ENCODE results near the gene BANF2.

The BANF2 gene

GRCh38 chr20:17750722-17751045 is 50.9 kb downstream of the BANF2 start:
- no peak overlapping the region for H3K9ac ChIP-seq (ENCODE audit: insufficient read length, low read depth)

DNA sequence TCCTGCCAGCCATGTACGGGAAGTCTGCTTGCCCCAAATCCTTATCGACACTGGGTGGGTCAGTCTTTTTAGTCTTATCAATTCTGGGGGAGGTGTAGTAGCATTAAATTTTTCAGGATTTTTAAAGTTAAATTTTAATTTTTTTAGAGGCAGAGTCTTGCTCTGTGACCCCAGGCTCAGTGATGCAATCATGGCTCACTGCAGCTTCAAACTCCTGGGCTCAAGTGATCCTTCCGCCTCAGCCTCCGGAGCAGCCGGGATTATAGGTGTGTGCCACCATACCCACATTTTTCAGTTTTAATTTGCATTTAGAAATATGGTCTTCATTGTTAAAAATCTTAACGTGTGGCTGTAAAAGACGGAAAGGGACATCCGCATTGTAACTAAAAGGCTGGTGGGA is 51.9 kb downstream of the BANF2 start:
- Histone ChIP-seq H3K9me3 (ENCODE audit: insufficient read depth, low read length) (peaks cover 10% of the 10 kb centered on the region; the same call in 1 of the 2 replicates), H3K4me1 (ENCODE audit: insufficient read depth, insufficient read length) (peaks cover 3% of the 10 kb centered on the region), H3K36me3 (ENCODE audit: insufficient read depth, insufficient read length, low read length) (no peaks in the 10 kb centered on the region), H3K9ac (ENCODE audit: insufficient read length, low read depth) (no peak overlapping the region), H3K27me3 (ENCODE audit: insufficient read depth, insufficient read length) (no peaks in the 10 kb centered on the region), H3K4me3 (ENCODE audit: insufficient read length, low read depth) (no peak overlapping the region)
- DNase-seq (ENCODE audit: low read depth, low spot score), result no peak
- no peak for TF ChIP-seq ZNF274 (IDR thresholded peaks at IDR 0.05; ENCODE audit: low read depth, low read length)
- no peak for TF ChIP-seq YY1 (IDR thresholded peaks at IDR 0.05; ENCODE audit: insufficient read depth, insufficient read length)
- TF ChIP-seq SUZ12 (IDR thresholded peaks at IDR 0.05; ENCODE audit: extremely low read depth, insufficient read depth, insufficient read length), result no peak

More at GRCh38 chr20:17750722-17751045, 50.9 kb downstream of the BANF2 start:
- no peak for DNase-seq (ENCODE audit: low read depth, low spot score)
- Histone ChIP-seq H3K4me1 (ENCODE audit: insufficient read depth, insufficient read length) (peaks cover 3% of the 10 kb centered on the region), H3K27me3 (ENCODE audit: insufficient read depth, insufficient read length) (no peaks in the 10 kb centered on the region), H3K9me3 (ENCODE audit: insufficient read depth, low read length) (peaks cover 10% of the 10 kb centered on the region; the same call in 1 of the 2 replicates), H3K36me3 (ENCODE audit: insufficient read depth, insufficient read length, low read length) (no peaks in the 10 kb centered on the region), H3K4me3 (ENCODE audit: insufficient read length, low read depth) (no peak overlapping the region)
- no peak for TF ChIP-seq YY1 (IDR thresholded peaks at IDR 0.05; ENCODE audit: insufficient read depth, insufficient read length)
- no peak for TF ChIP-seq ZNF274 (IDR thresholded peaks at IDR 0.05; ENCODE audit: low read depth, low read length)
- TF ChIP-seq SUZ12 (IDR thresholded peaks at IDR 0.05; ENCODE audit: extremely low read depth, insufficient read depth, insufficient read length), result no peak

- Histone ChIP-seq H3K9ac (ENCODE audit: insufficient read length, low read depth) (no peak overlapping the region), H3K36me3 (ENCODE audit: insufficient read depth, insufficient read length, low read length) (no peaks in the 10 kb centered on the region), H3K4me1 (ENCODE audit: insufficient read depth, insufficient read length) (peaks cover 3% of the 10 kb centered on the region), H3K27me3 (ENCODE audit: insufficient read depth, insufficient read length) (no peaks in the 10 kb centered on the region), H3K9me3 (ENCODE audit: insufficient read depth, low read length) (peaks cover 10% of the 10 kb centered on the region; the same call in 1 of the 2 replicates), H3K4me3 (ENCODE audit: insufficient read length, low read depth) (no peak overlapping the region)
- TF ChIP-seq SUZ12 (IDR thresholded peaks at IDR 0.05; ENCODE audit: extremely low read depth, insufficient read depth, insufficient read length) (no peak), YY1 (IDR thresholded peaks at IDR 0.05; ENCODE audit: insufficient read depth, insufficient read length) (no peak), ZNF274 (IDR thresholded peaks at IDR 0.05; ENCODE audit: low read depth, low read length) (no peak)
- DNase-seq (ENCODE audit: low read depth, low spot score), result peak; percentile 52
These were observed 52.7 kb downstream of the BANF2 start for GRCh38 chr20:17752459-17752858.

DNA sequence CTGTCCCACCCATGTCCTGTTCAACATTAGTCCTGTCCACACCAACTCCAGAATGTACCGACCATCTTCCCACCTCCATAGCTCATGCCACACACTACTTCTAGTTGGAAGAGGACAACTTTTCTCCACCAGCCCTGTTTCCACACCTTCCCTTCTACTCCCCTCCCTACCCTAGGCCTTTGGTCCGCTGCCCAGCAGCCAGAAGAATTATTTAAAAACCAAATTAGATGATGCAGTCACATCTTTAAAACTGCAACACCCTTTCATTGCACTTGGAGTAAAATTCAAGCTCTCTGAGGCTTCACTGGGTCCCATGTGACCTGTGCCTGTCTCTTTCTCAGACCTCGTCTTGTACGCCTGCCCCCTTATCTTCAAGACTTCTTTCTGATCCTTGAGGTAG is 53.8 kb downstream of the BANF2 start:
- no peak for DNase-seq (ENCODE audit: low read depth, low spot score)
- Histone ChIP-seq H3K27me3 (ENCODE audit: insufficient read depth, insufficient read length) (no peaks in the 10 kb centered on the region), H3K9ac (ENCODE audit: insufficient read length, low read depth) (no peak overlapping the region), H3K36me3 (ENCODE audit: insufficient read depth, insufficient read length, low read length) (no peaks in the 10 kb centered on the region), H3K4me1 (ENCODE audit: insufficient read depth, insufficient read length) (peaks cover 3% of the 10 kb centered on the region), H3K9me3 (ENCODE audit: insufficient read depth, low read length) (peaks cover 19% of the 10 kb centered on the region; the same call in 1 of the 2 replicates), H3K4me3 (ENCODE audit: insufficient read length, low read depth) (no peak overlapping the region)
- TF ChIP-seq ZNF274 (IDR thresholded peaks at IDR 0.05; ENCODE audit: low read depth, low read length) (no peak), SUZ12 (IDR thresholded peaks at IDR 0.05; ENCODE audit: extremely low read depth, insufficient read depth, insufficient read length) (no peak), YY1 (IDR thresholded peaks at IDR 0.05; ENCODE audit: insufficient read depth, insufficient read length) (no peak)

- peaks cover 22% of the 10 kb centered on the region; the same call in 1 of the 2 replicates for H3K9me3 ChIP-seq (ENCODE audit: insufficient read depth, low read length)
- H3K4me1 ChIP-seq (ENCODE audit: insufficient read depth, insufficient read length), result peaks cover 3% of the 10 kb centered on the region
- H3K4me3 ChIP-seq (ENCODE audit: insufficient read length, low read depth), result no peak overlapping the region
- TF ChIP-seq SUZ12 (IDR thresholded peaks at IDR 0.05; ENCODE audit: extremely low read depth, insufficient read depth, insufficient read length) (no peak), ZNF274 (IDR thresholded peaks at IDR 0.05; ENCODE audit: low read depth, low read length) (no peak), YY1 (IDR thresholded peaks at IDR 0.05; ENCODE audit: insufficient read depth, insufficient read length) (no peak)
- DNase-seq (ENCODE audit: low read depth, low spot score), result no peak
- H3K36me3 ChIP-seq (ENCODE audit: insufficient read depth, insufficient read length, low read length), result no peaks in the 10 kb centered on the region
- H3K27me3 ChIP-seq (ENCODE audit: insufficient read depth, insufficient read length), result no peaks in the 10 kb centered on the region
- no peak overlapping the region for H3K9ac ChIP-seq (ENCODE audit: insufficient read length, low read depth)
These were observed 56.8 kb downstream of the BANF2 start for GRCh38 chr20:17756529-17756928.

DNA sequence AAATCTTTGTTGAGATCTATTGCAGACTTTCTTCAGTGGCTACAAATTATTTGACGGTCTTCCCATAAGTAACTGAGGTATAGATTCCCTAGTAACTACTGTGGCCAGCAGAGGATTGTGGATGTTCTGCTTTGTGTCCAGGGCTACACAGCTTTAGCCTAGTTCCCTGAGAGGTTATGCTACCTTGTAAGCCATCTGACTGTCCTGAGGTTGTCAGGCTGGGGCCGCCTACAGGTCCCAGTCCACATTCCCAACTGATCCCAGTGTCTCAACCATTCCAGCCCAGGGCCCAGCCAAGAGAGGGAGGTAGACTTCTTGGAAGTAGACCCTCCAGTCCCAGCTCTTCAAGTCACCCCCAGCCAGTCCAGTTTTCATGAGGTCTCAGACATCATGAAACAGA is 57.7 kb downstream of the BANF2 start:
- Histone ChIP-seq H3K4me1 (ENCODE audit: insufficient read depth, insufficient read length) (peaks cover 4% of the 10 kb centered on the region), H3K36me3 (ENCODE audit: insufficient read depth, insufficient read length, low read length) (no peaks in the 10 kb centered on the region)
- TF ChIP-seq SUZ12 (IDR thresholded peaks at IDR 0.05; ENCODE audit: extremely low read depth, insufficient read depth, insufficient read length) (no peak), YY1 (IDR thresholded peaks at IDR 0.05; ENCODE audit: insufficient read depth, insufficient read length) (no peak), ZNF274 (IDR thresholded peaks at IDR 0.05; ENCODE audit: low read depth, low read length) (no peak)

GRCh38 chr20:17758010-17758409 is 58.2 kb downstream of the BANF2 start:
- TF ChIP-seq SUZ12 (IDR thresholded peaks at IDR 0.05; ENCODE audit: extremely low read depth, insufficient read depth, insufficient read length) (no peak), ZNF274 (IDR thresholded peaks at IDR 0.05; ENCODE audit: low read depth, low read length) (no peak), YY1 (IDR thresholded peaks at IDR 0.05; ENCODE audit: insufficient read depth, insufficient read length) (no peak)
- no peak for DNase-seq (ENCODE audit: low read depth, low spot score)
- Histone ChIP-seq H3K9ac (ENCODE audit: insufficient read length, low read depth) (no peak overlapping the region), H3K4me3 (ENCODE audit: insufficient read length, low read depth) (no peak overlapping the region), H3K4me1 (ENCODE audit: insufficient read depth, insufficient read length) (peaks cover 4% of the 10 kb centered on the region), H3K27me3 (ENCODE audit: insufficient read depth, insufficient read length) (no peaks in the 10 kb centered on the region), H3K9me3 (ENCODE audit: insufficient read depth, low read length) (peaks cover 22% of the 10 kb centered on the region; the same call in 1 of the 2 replicates), H3K36me3 (ENCODE audit: insufficient read depth, insufficient read length, low read length) (no peaks in the 10 kb centered on the region)

More for the DNA sequence above, 57.7 kb downstream of the BANF2 start:
- Histone ChIP-seq H3K9ac (ENCODE audit: insufficient read length, low read depth) (no peak overlapping the region), H3K4me3 (ENCODE audit: insufficient read length, low read depth) (no peak overlapping the region), H3K9me3 (ENCODE audit: insufficient read depth, low read length) (peaks cover 22% of the 10 kb centered on the region; the same call in 1 of the 2 replicates), H3K27me3 (ENCODE audit: insufficient read depth, insufficient read length) (no peaks in the 10 kb centered on the region)
- no peak for DNase-seq (ENCODE audit: low read depth, low spot score)
